ENCODE measurements around the gene TCF12. TPM values are rescaled to one million over a fixed set of nuclear protein-coding genes. Genes with fewer than 3 reads are reported as not detected.
A peak's percentile ranks its signal among the peaks of the same experiment; 100 is the strongest.

The TCF12 gene
- total RNA-seq, 1 donor from 2014 or later = 194 TPM

- H3K27me3 Mint-ChIP-seq (ENCODE audit: low read depth) = no peaks in the 10 kb centered on the region
- no peak for TF ChIP-seq CTCF (IDR thresholded peaks at IDR 0.05; ENCODE audit: unreplicated experiment)
- peaks cover 16% of the 10 kb centered on the region for H3K4me1 Mint-ChIP-seq
- H3K27ac Mint-ChIP-seq = no peak overlapping the region
- peaks cover 8% of the 10 kb centered on the region for H3K36me3 Mint-ChIP-seq
- no peaks in the 10 kb centered on the region for H3K9me3 Mint-ChIP-seq
- no peak for DNase-seq (ENCODE audit: low spot score in 2 of 2, unreplicated experiment in 2 of 2)
- no peak overlapping the region for H3K4me3 Mint-ChIP-seq
Observed at GRCh38 chr15:57203906-57204305, 285.5 kb downstream of the TCF12 start.

- peaks cover 9% of the 10 kb centered on the region for H3K4me1 Mint-ChIP-seq
- no peak overlapping the region for H3K27ac Mint-ChIP-seq
- H3K27me3 Mint-ChIP-seq (ENCODE audit: low read depth) = no peaks in the 10 kb centered on the region
- no peaks in the 10 kb centered on the region for H3K9me3 Mint-ChIP-seq
- TF ChIP-seq CTCF (IDR thresholded peaks at IDR 0.05; ENCODE audit: unreplicated experiment) = no peak
- H3K36me3 Mint-ChIP-seq = peaks cover 8% of the 10 kb centered on the region
- DNase-seq (ENCODE audit: low spot score in 2 of 2, unreplicated experiment in 2 of 2) = no peak
- H3K4me3 Mint-ChIP-seq = no peak overlapping the region
Observed at GRCh38 chr15:57205027-57205855, 286.8 kb downstream of the TCF12 start.

GRCh38 chr15:57205996-57206395 lies 287.6 kb downstream of the TCF12 start:
- no peak overlapping the region for H3K4me3 Mint-ChIP-seq
- peaks cover 8% of the 10 kb centered on the region for H3K36me3 Mint-ChIP-seq
- H3K27ac Mint-ChIP-seq = no peak overlapping the region
- TF ChIP-seq CTCF (IDR thresholded peaks at IDR 0.05; ENCODE audit: unreplicated experiment) = no peak
- peaks cover 9% of the 10 kb centered on the region for H3K4me1 Mint-ChIP-seq
- H3K9me3 Mint-ChIP-seq = no peaks in the 10 kb centered on the region
- H3K27me3 Mint-ChIP-seq (ENCODE audit: low read depth) = no peaks in the 10 kb centered on the region
- no peak for DNase-seq (ENCODE audit: low spot score in 2 of 2, unreplicated experiment in 2 of 2)

GRCh38 chr15:57213862-57214261 lies 295.4 kb downstream of the TCF12 start:
- H3K27ac Mint-ChIP-seq = no peak overlapping the region

GRCh38 chr15:57215326-57215725 lies 296.9 kb downstream of the TCF12 start:
- H3K27me3 Mint-ChIP-seq (ENCODE audit: low read depth) = no peaks in the 10 kb centered on the region
- H3K36me3 Mint-ChIP-seq = no peaks in the 10 kb centered on the region
- peak overlapping the region; percentile 79 for H3K27ac Mint-ChIP-seq
- no peaks in the 10 kb centered on the region for H3K9me3 Mint-ChIP-seq
- H3K4me1 Mint-ChIP-seq = peaks cover 61% of the 10 kb centered on the region
- no peak for DNase-seq (ENCODE audit: low spot score in 2 of 2, unreplicated experiment in 2 of 2)
- H3K4me3 Mint-ChIP-seq = no peak overlapping the region
- TF ChIP-seq CTCF (IDR thresholded peaks at IDR 0.05; ENCODE audit: unreplicated experiment) = no peak

More at GRCh38 chr15:57213862-57214261, 295.4 kb downstream of the TCF12 start:
- H3K36me3 Mint-ChIP-seq = no peaks in the 10 kb centered on the region
- H3K4me3 Mint-ChIP-seq = no peak overlapping the region
- peaks cover 49% of the 10 kb centered on the region for H3K4me1 Mint-ChIP-seq
- H3K27me3 Mint-ChIP-seq (ENCODE audit: low read depth) = no peaks in the 10 kb centered on the region
- no peak for TF ChIP-seq CTCF (IDR thresholded peaks at IDR 0.05; ENCODE audit: unreplicated experiment)
- DNase-seq (ENCODE audit: low spot score in 2 of 2, unreplicated experiment in 2 of 2) = no peak
- no peaks in the 10 kb centered on the region for H3K9me3 Mint-ChIP-seq

All from mesothelial cell of epicardium (in vitro differentiated cells).